GM19468 (cell line): ENCODE data around the gene SPTB.

ENCODE experiments used
- ATAC-seq: cut with Tn5 transposase; IDR thresholded peaks from one replicate; pipeline ENCODE4 v1.9.1; 2021; ENCODE audit warnings: mild to moderate bottlenecking, moderate library complexity, moderate number of reproducible peaks; ENCODE audit not compliant: unreplicated experiment; ENCODE audit errors: extremely low read depth

SPTB gene

DNA sequence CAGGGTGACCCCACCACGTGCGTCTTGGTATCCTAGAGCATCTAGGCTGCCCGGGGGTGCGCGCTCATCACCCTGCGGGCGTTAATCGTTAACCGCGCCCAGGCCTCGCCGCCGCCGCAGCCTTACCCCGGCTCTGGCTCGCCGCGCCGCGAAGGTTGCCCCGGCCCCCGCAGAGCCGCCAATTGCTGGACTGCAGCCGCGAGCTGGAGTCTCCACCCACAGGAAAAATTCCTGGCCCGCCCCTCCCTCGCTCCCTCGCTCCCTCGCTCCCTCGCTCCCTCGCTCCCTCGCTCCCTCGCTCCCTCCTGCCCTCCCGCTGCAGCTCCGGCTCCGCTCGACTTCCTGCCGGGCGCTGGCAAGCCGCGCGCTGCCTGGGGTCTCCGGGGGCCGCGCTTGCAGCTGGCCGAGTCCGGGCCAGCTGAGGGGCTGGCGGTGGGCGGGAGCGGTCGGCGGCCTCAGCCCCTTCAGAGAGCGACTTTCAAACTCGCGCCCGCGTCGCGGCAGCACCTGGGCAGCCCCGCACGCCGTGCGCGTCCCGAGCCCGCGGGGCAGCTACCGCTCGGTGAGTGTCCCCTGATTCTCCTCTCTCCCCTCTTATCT is 175.5 kb downstream of the SPTB start, which contains the start of gene PLEKHG3:
PLEKHG3 (plus strand) TSS at position 282 of the 600 bp plus-strand sequence. CDS start 23,208 bp downstream, outside the sequence.
- no peak for ATAC-seq

DNA sequence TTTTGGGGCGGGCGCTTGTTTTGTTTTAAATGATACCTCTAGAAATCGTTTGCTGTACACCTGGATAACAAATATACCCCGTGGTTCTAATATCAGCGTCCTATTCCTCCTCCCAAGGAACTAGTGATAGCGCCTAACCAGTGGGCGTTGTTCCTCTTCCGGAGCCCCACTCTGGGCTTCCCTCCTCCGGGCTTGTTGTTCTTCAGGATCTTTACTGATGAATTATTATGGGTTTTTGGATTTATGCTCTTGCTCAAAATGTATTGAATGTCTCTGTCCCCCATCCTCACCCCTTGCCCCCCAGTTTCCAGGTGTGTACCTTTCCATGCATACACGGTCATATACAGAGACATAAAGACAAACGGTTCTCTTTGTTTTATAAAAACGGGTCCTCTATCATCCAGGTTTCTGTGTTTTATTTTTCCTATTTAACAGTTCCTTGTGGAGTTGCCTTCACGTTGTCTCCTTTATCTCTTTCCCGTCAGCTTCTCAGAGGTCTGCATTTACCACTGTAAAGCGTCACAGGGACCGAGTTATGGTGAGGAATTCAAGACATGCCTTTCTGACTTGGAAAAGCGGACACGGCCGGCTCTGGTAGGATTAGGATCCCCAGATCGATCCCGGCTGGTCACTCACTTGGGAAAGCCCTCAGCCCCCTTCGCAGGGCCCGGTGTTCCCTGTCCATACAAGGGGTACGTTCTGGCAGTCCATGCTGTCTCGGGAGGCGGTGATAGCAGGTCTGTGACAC is 176.1 kb downstream of the SPTB start:
- ATAC-seq, result no peak

DNA sequence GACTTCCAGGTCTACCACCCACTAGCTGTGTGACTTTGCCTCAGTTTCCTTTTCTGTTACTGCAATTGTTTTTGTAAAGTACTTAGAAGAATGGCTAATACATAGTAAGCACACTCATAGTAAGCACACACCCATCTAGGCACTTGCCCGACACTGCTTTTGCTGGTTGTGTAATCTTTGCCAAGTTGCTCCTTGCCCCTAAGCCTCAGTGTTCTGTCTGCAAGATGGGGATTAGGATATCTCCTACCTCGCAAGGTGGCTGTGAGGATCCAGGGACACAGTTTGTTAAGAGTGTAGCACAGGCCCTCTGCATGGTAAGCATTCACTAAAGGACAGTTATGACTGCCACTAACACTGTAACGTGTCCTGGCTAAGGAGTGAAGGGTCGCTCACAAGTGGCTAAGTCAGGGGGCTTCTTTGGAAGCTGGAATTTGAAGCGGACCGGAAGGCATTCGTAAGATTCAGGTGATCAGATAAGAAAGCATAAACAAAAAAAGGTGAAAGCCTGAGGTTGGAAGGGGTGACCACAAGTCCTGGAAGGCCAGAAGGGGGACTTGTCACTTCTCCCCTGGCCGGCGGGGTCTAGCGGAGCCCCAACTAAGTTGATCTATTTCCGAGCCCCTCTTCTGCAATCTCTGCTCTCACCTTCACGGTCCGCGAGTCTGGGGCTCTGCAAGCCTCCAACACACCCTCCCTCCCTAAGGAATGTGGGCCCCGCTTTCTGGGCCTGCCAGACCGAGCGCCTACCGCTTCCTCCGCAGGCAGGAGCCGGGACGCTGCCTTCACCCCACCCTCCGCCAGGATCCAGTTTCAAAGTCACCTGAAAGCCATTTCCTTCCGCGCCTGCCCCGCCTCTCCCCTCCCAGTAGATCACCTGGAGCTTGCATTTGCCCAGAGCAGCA is 177.0 kb downstream of the SPTB start:
- ATAC-seq, result no peak

- ATAC-seq, result no peak
Measured at GRCh38 chr14:64701660-64702059, 178.0 kb downstream of the SPTB start.

DNA sequence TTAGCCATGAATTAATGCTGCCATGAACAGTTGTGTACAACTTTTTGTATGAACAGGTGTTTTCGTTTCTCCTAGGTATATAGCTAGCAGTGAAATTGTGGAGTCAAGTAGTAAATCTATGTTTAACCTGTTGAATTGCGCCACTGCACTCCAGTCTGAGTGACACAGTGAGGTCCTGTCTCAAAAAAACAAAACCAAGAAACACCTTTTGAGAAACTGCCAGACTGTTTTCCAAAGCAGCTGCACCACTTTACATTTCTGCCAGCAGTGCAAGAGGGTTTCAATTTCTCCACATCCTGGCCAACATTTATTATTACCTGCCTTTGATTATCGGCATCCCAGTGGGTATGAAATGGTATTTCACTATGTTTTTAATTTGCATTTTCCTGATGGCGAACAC is 178.8 kb downstream of the SPTB start:
- ATAC-seq, result no peak

DNA sequence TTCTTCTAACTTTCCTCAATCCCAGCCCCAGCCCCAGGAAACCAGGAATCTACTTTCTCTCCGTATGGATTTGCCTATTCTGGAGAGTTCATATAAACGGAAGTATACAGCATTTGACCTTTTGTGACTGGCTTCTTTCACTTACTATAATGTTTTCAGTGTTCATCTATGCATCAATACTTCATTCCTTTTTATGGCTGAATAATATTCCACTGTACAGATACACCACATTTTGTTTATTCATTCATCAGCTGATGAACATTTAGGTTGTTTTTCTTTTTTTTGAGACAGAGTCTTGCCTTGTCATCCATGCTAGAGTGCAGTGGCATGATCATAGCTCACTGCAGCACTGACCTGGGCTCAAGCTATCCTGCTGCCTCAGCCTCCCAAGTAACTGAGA is 179.4 kb downstream of the SPTB start:
- no peak for ATAC-seq

GRCh38 chr14:64698903-64699302 is 180.8 kb downstream of the SPTB start:
- ATAC-seq, result no peak

DNA sequence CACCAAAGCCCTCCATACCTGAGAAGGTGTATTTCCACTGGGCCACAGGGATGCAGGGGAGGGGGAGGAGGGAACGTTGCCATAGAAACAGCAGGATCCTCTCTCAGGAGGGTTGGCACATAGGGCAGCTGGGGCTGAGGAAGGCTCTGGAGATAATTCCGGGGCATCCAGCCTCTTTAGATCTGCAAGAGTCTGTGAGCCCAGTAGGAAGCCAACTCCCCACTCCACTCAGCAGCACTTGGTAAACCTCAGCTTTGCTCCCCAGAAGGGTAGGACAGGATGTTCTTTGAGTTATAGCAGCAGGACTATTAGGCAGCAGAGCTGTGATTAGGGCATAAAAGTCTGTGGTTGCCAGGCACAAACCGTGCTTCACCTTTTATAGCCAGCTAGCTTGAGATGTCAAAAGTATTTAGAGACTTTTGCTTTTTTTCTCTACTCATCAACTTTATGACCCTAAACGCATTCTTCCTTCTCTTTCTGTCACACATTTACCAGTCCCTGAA is 183.3 kb downstream of the SPTB start:
- ATAC-seq, result no peak
